Activated naive CD8-positive, alpha-beta T cell (primary cell): ENCODE results near the gene BAX.
A peak's percentile ranks its signal among the peaks of the same experiment; 100 is the strongest.

ENCODE experiments used
- H3K27ac Mint-ChIP-seq: one replicate; pipeline ENCODE4 v1.8.0; 2021; ENCODE audit warnings: mixed read lengths
- H3K27me3 Mint-ChIP-seq: one replicate; pipeline ENCODE4 v1.8.0; 2021; ENCODE audit warnings: mixed read lengths
- H3K36me3 Mint-ChIP-seq: one replicate; pipeline ENCODE4 v1.8.0; 2021; ENCODE audit warnings: mixed read lengths
- H3K4me1 Mint-ChIP-seq: one replicate; pipeline ENCODE4 v1.8.0; 2021; ENCODE audit warnings: low read depth, mixed read lengths
- H3K4me3 Mint-ChIP-seq: one replicate; pipeline ENCODE4 v1.8.0; 2021; ENCODE audit warnings: mild to moderate bottlenecking, mixed read lengths
- H3K9me3 Mint-ChIP-seq: one replicate; pipeline ENCODE4 v1.8.0; 2021; ENCODE audit warnings: low read depth, mixed read lengths

The BAX gene

GRCh38 chr19:48963371-48964204, 8.9 kb downstream of the BAX start:
- Mint-ChIP-seq H3K27me3 (no peaks in the 10 kb centered on the region), H3K36me3 (peaks cover 3% of the 10 kb centered on the region), H3K9me3 (no peaks in the 10 kb centered on the region), H3K4me3 (peak overlapping the region; percentile 99), H3K27ac (peak overlapping the region; percentile 99), H3K4me1 (peaks cover 51% of the 10 kb centered on the region)

GRCh38 chr19:48964205-48965039, 9.7 kb downstream of the BAX start:
- H3K27me3 Mint-ChIP-seq: no peaks in the 10 kb centered on the region
- H3K9me3 Mint-ChIP-seq: no peaks in the 10 kb centered on the region
- H3K36me3 Mint-ChIP-seq: peaks cover 3% of the 10 kb centered on the region
- H3K4me3 Mint-ChIP-seq: peak overlapping the region; percentile 99
- peak overlapping the region; percentile 99 for H3K27ac Mint-ChIP-seq
- H3K4me1 Mint-ChIP-seq: peaks cover 48% of the 10 kb centered on the region

DNA sequence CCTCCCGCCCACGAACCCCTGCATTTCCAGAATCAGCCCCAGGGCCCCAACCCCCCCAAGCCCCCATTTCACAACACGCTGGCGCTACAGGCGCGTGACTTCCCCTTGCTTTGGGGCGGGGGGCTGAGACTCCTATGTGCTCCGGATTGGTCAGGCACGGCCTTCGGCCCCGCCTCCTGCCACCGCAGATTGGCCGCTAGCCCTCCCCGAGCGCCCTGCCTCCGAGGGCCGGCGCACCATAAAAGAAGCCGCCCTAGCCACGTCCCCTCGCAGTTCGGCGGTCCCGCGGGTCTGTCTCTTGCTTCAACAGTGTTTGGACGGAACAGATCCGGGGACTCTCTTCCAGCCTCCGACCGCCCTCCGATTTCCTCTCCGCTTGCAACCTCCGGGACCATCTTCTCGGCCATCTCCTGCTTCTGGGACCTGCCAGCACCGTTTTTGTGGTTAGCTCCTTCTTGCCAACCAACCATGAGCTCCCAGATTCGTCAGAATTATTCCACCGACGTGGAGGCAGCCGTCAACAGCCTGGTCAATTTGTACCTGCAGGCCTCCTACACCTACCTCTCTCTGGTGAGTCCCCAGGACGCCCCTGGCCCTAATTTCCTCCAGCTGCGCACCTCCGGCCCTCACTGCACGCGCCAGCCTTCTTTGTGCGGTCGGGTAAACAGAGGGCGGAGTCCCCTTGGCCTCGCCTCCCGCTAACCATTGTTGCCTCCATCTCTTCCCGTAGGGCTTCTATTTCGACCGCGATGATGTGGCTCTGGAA, 10.5 kb downstream of the BAX start, which contains the start of gene FTL:
FTL (plus strand) TSS at position 270 of the 766 bp plus-strand sequence; CDS start at position 469, 199 bp downstream.
- H3K4me1 Mint-ChIP-seq: peaks cover 48% of the 10 kb centered on the region
- no peaks in the 10 kb centered on the region for H3K9me3 Mint-ChIP-seq
- H3K36me3 Mint-ChIP-seq: peaks cover 3% of the 10 kb centered on the region
- H3K4me3 Mint-ChIP-seq: peak within 1 kb of the TSS; percentile 99
- H3K27ac Mint-ChIP-seq: peak within 1 kb of the TSS; percentile 99
- H3K27me3 Mint-ChIP-seq: no peaks in the 10 kb centered on the region

GRCh38 chr19:48965806-48966540, 11.3 kb downstream of the BAX start:
- Mint-ChIP-seq H3K36me3 (peaks cover 3% of the 10 kb centered on the region), H3K27ac (peak overlapping the region; percentile 99), H3K27me3 (no peaks in the 10 kb centered on the region), H3K4me1 (peaks cover 51% of the 10 kb centered on the region), H3K9me3 (no peaks in the 10 kb centered on the region), H3K4me3 (peak overlapping the region; percentile 99)

DNA sequence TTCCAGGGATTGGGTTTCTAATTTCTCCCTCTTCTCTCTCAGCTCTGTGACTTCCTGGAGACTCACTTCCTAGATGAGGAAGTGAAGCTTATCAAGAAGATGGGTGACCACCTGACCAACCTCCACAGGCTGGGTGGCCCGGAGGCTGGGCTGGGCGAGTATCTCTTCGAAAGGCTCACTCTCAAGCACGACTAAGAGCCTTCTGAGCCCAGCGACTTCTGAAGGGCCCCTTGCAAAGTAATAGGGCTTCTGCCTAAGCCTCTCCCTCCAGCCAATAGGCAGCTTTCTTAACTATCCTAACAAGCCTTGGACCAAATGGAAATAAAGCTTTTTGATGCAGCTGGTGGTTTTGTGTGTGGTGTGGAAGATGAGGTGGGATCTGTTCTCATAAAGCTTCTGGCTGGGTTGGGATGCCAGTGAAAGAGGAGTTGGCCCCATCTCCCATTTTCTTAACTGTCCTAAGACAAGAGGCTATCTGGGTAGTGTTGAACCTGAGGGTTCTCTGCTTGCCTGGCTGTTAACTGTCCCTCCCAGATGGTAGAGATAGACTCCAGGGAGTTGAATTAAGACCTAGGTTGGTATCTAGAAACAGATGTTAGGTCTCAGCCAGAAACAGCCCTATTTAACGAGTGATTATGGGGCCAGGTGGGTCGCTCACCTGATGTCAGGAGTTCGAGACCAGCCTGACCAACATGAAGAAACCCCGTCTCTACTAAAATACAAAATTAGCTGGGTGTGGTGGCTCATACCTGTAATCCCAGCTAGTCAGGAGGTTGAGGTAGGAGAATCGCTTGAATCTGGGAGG, 12.1 kb downstream of the BAX start:
- Mint-ChIP-seq H3K36me3 (peaks cover 3% of the 10 kb centered on the region), H3K4me1 (peaks cover 48% of the 10 kb centered on the region), H3K9me3 (no peaks in the 10 kb centered on the region), H3K27me3 (no peaks in the 10 kb centered on the region), H3K4me3 (peak overlapping the region; percentile 99), H3K27ac (peak overlapping the region; percentile 99)

DNA sequence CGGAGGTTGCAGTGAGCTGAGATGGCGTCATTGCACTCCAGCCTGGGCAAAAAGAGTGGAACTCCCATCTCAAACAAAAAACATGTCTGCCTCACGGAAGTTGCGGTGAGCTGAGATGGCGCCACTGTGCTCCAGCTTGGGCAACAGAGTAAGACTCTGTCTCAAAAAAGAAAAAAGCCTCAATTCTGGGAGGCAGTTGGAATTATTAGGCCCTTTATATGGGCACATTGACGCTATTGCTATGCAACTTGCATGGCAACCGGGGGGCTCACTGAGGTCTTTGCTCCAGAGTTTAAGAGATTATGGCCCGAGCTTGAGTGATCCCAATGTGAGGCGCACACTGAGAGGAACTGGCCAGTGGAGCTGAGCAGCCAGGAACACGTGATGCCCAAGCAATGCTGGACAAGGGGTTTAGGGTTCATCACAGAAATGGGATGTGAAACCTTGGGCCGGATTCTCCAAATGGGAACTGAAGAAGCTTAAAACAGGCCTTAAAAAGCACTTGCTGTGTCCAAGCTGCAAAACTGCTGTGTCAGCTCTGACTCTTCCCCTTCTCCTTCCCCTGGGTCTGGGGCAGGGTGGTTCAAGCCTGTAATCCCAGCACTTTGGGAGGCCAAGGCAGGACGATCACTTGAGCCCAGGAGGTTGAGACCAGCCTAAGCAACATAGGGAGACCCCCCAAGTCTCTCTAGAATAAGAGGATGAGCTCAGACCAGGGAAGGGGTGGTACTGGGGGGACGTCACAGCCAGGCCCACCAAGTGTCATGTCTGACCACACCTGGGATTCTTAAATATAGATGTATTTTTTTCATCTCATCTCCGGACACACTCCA, 12.9 kb downstream of the BAX start:
- peaks cover 3% of the 10 kb centered on the region for H3K36me3 Mint-ChIP-seq
- peak overlapping the region; percentile 99 for H3K27ac Mint-ChIP-seq
- peak overlapping the region; percentile 99 for H3K4me3 Mint-ChIP-seq
- H3K9me3 Mint-ChIP-seq: no peaks in the 10 kb centered on the region
- H3K27me3 Mint-ChIP-seq: no peaks in the 10 kb centered on the region
- H3K4me1 Mint-ChIP-seq: peaks cover 40% of the 10 kb centered on the region

- Mint-ChIP-seq H3K36me3 (peaks cover 3% of the 10 kb centered on the region), H3K4me3 (peak overlapping the region; percentile 38), H3K4me1 (peaks cover 37% of the 10 kb centered on the region), H3K9me3 (no peaks in the 10 kb centered on the region), H3K27ac (peak overlapping the region; percentile 11), H3K27me3 (no peaks in the 10 kb centered on the region)
These were observed 13.5 kb downstream of the BAX start for GRCh38 chr19:48968179-48968661.

DNA sequence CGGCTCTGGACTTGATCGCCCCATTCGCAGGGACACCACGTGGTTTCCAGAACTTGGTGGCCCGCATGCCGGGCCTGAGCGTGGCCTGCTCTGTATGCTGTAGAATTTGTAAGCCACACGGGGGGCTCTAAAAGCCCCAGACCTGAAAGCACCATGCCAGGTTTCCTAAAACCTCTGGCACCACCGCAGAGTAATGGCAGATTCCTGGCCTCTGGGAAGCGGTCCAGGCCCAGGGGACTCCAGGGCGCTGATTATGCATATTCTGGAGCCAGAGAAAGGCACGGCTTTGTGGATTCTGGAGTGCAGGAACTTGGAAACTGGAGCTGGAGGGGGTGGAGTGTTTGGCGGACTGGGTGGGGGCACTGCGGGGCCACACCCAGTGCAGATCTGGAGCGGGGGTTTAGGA, 14.1 kb downstream of the BAX start:
- Mint-ChIP-seq H3K27ac (no peak overlapping the region), H3K9me3 (no peaks in the 10 kb centered on the region), H3K36me3 (peaks cover 3% of the 10 kb centered on the region), H3K4me1 (peaks cover 31% of the 10 kb centered on the region), H3K27me3 (no peaks in the 10 kb centered on the region), H3K4me3 (no peak overlapping the region)

DNA sequence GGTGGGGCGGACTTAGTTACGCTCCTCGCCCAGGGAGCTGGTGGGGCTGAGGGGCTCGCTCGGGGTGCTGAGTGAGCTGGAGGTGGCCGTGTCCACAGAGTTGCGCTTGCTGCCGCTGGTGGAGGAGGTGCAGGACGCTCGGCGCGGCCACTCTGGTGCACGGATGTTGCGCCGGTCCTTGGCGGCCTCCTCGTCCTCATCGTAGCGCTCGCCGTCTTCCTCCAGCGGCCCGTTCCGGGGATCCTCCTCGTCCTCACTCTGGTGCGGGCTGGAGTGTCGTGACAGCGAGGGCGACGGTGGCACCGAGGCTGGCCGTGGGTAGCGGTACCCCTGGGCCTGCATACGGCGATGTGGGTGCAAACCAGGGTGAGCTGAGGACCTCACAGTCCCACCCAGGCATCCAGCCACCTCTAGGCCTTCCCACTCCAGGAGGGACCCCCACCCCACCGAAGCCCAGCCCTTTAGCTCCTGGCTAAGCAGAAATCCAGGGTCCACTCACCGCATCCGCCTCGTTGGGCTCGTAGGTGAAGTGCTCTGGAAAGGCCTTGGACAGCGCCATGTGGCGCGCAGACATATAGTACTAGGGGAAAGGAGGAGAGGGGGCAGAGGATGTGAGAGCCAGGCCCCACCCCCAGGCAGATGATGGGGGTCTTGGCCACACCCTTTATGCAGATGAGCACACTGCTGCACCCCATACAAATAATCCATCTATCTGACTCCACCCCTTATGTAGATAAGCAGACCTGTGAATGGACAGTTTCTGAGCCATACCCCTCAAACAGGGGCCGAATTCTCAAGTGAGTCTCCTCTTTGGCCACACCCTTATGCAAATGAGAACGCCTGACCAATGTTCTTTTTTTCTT, 14.8 kb downstream of the BAX start:
- Mint-ChIP-seq H3K36me3 (peaks cover 3% of the 10 kb centered on the region), H3K27ac (no peak overlapping the region), H3K9me3 (no peaks in the 10 kb centered on the region), H3K27me3 (no peaks in the 10 kb centered on the region), H3K4me1 (peaks cover 24% of the 10 kb centered on the region), H3K4me3 (no peak overlapping the region)

DNA sequence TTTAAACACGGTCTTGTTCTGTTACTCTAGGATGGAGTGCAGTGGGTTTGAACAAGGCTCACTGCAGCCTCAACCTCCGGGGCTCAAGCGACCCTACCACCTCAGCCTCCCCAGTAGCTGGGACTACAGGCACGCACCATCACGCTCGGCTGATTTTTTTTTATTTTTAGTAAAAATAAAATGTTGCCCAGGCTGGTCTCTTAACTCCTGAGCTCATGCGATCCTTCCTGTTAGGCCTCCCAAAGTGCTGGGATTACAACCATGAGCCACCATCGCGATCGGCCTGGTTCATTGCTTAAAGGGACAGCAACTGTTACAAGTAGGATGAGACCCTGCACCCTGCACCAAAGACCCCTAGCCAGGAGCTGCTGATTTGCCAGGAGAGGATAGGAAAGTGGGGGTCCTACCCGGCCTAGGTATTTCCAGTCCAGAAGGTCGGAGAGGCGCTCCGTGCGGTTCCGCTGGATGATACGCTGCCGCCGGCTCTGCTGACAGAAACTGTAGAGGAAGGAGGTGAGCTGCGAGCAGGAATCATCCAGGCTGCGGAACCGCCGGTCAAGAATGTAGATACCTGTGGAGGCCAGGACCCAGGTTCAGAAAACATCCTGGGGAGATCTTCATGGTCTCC, 15.6 kb downstream of the BAX start:
- H3K4me1 Mint-ChIP-seq: peaks cover 18% of the 10 kb centered on the region
- H3K36me3 Mint-ChIP-seq: peaks cover 3% of the 10 kb centered on the region
- no peak overlapping the region for H3K4me3 Mint-ChIP-seq
- no peaks in the 10 kb centered on the region for H3K9me3 Mint-ChIP-seq
- H3K27ac Mint-ChIP-seq: no peak overlapping the region
- H3K27me3 Mint-ChIP-seq: no peaks in the 10 kb centered on the region

DNA sequence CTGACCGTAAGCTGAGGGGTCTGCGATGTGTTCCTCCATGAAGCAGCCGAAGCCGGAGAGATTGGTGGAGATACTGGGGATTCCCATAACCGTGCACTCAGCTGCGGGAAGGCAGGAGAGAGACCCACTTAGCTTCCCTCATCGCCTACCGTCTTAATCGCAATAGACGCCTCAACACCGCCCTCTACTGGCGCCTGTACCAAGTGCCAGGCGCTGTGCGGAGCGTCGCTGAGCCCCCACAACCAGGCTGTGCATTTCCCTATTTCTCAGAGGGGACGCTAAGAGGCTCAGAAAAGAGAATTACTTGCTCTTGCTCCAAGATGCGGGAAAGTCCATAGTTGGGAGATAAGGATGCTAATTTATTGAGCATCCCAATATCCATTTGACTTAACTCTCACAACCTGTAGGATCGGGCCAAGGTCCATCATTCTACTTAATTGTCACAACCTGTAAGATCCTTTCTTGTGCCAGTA, 16.3 kb downstream of the BAX start:
- H3K27ac Mint-ChIP-seq: no peak overlapping the region
- H3K4me3 Mint-ChIP-seq: no peak overlapping the region
- H3K9me3 Mint-ChIP-seq: no peaks in the 10 kb centered on the region
- H3K27me3 Mint-ChIP-seq: no peaks in the 10 kb centered on the region
- peaks cover 3% of the 10 kb centered on the region for H3K36me3 Mint-ChIP-seq
- peaks cover 14% of the 10 kb centered on the region for H3K4me1 Mint-ChIP-seq
